Retinal pigment epithelial cell (primary cell): ENCODE measurements around the gene CHRM4.

Experiments used
- DNase-seq: peaks from one replicate; pipeline ENCODE4 v3.0.0-alpha.2; 2010; ENCODE audit warnings: low read depth
- H3K4me3 ChIP-seq: 2 replicates; pipeline ENCODE4 v1.5.1; 2011; ENCODE audit warnings: mild to moderate bottlenecking, low read length, control low read depth, moderate library complexity
- TF ChIP-seq, protein P1 (sequence below): conservative IDR thresholded peaks from 2 replicates; pipeline ENCODE4 v1.5.1; 2011; ENCODE audit warnings: low read depth, low read length, control low read depth, inconsistent platforms

CHRM4 gene

GRCh38 chr11:46335890-46336562, 55.5 kb downstream of the CHRM4 start:
- TF ChIP-seq, protein P1, sequence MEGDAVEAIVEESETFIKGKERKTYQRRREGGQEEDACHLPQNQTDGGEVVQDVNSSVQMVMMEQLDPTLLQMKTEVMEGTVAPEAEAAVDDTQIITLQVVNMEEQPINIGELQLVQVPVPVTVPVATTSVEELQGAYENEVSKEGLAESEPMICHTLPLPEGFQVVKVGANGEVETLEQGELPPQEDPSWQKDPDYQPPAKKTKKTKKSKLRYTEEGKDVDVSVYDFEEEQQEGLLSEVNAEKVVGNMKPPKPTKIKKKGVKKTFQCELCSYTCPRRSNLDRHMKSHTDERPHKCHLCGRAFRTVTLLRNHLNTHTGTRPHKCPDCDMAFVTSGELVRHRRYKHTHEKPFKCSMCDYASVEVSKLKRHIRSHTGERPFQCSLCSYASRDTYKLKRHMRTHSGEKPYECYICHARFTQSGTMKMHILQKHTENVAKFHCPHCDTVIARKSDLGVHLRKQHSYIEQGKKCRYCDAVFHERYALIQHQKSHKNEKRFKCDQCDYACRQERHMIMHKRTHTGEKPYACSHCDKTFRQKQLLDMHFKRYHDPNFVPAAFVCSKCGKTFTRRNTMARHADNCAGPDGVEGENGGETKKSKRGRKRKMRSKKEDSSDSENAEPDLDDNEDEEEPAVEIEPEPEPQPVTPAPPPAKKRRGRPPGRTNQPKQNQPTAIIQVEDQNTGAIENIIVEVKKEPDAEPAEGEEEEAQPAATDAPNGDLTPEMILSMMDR, result no peak
- no peak overlapping the region for H3K4me3 ChIP-seq
- no peak for DNase-seq

DNA sequence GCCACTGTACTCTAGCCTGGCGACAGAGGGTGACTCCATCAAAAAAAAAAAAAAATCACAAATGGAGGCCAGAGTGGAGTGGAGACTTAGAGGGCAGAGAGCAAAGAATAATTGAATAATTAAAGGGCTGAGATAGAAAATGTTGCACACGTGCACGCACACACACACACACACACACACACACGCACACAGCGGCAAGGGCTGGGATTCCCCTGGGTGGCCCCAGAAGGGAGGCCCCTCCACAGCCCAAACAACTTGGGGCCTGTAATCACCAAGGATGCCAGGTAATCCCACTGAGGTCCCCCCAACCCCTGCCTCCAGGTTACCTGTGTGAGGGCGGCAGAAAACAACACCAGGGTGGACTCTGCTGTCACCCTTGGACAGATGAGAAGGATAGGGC, 56.3 kb downstream of the CHRM4 start:
- no peak overlapping the region for H3K4me3 ChIP-seq
- TF ChIP-seq, protein P1, result no peak
- no peak for DNase-seq

DNA sequence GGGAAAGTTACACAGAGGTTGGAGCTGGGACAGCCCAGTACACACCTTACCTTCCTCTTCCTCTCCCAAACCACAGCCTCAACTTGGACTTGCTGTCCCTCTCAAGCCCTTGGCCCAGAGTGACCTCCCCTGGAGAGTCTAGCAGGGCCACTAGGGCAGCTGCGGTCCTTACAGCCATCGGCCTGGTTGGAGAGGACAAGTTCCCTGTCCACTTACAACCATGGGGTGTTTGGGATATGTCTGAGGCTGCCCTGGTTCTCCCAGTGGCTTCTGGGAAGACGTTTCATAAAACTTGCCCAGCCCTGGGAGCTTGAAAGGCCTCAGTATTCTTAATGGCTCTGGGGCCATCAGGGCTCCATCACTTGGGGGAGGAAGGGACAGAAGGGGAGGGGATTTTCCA, 57.4 kb downstream of the CHRM4 start:
- no peak overlapping the region for H3K4me3 ChIP-seq
- no peak for DNase-seq

More for the DNA sequence above, 57.4 kb downstream of the CHRM4 start:
- TF ChIP-seq, protein P1, result no peak
